ENCODE measurements around the gene GRID1. TPM values are rescaled to one million over a fixed set of nuclear protein-coding genes. Genes with fewer than 3 reads are reported as not detected.

The GRID1 gene
- total RNA-seq, 1 donor from 2014 or later: 0.75 TPM

- H3K4me3 ChIP-seq (ENCODE audit: insufficient read depth, low read depth, low read length): no peak overlapping the region
- H3K27ac Mint-ChIP-seq (ENCODE audit: unreplicated experiment): no peak overlapping the region
- TF ChIP-seq EZH2 (IDR thresholded peaks at IDR 0.05; ENCODE audit: insufficient read depth, low read length) (no peak), CTCF (IDR thresholded peaks at IDR 0.05; ENCODE audit: insufficient read depth, low read depth, low read length) (no peak)
- H3K27ac ChIP-seq (ENCODE audit: low read depth, low read length): no peak overlapping the region
- no peaks in the 10 kb centered on the region for H4K20me1 ChIP-seq (ENCODE audit: insufficient read depth, low read length)
- FAIRE-seq (no peak), DNase-seq (ENCODE audit: low read depth) (no peak)
- H3K36me3 ChIP-seq (ENCODE audit: insufficient read depth, low read length): no peaks in the 10 kb centered on the region
- H3K36me3 Mint-ChIP-seq (ENCODE audit: low read depth, unreplicated experiment): no peaks in the 10 kb centered on the region
- H3K4me3 Mint-ChIP-seq (ENCODE audit: unreplicated experiment): no peak overlapping the region
- H3K9me3 Mint-ChIP-seq (ENCODE audit: unreplicated experiment): peaks cover 3% of the 10 kb centered on the region
- H3K79me2 ChIP-seq (ENCODE audit: insufficient read depth, low read length): no peaks in the 10 kb centered on the region
- H3K27me3 Mint-ChIP-seq (ENCODE audit: low read depth, unreplicated experiment): peaks cover 18% of the 10 kb centered on the region
- H3K4me1 Mint-ChIP-seq (ENCODE audit: low read depth, unreplicated experiment): no peaks in the 10 kb centered on the region
- no peak overlapping the region for H3K4me2 ChIP-seq (ENCODE audit: low read length)
- no peaks in the 10 kb centered on the region for H3K27me3 ChIP-seq (ENCODE audit: insufficient read depth, low read length)
- no peaks in the 10 kb centered on the region for H3K4me1 ChIP-seq (ENCODE audit: insufficient read depth, low read length)
- H2AFZ ChIP-seq (ENCODE audit: low read depth, low read length): no peak overlapping the region
- H3K9ac ChIP-seq (ENCODE audit: low read length): no peak overlapping the region
- H3K9me3 ChIP-seq (ENCODE audit: insufficient read depth, low read depth, low read length): no peaks in the 10 kb centered on the region
Observed at GRCh38 chr10:86293396-86293791, 73.2 kb downstream of the GRID1 start.

GRCh38 chr10:86292462-86293395 lies 73.9 kb downstream of the GRID1 start:
- FAIRE-seq (no peak), DNase-seq (ENCODE audit: low read depth) (no peak)
- Mint-ChIP-seq H3K4me1 (ENCODE audit: low read depth, unreplicated experiment) (no peaks in the 10 kb centered on the region), H3K27ac (ENCODE audit: unreplicated experiment) (no peak overlapping the region), H3K9me3 (ENCODE audit: unreplicated experiment) (peaks cover 3% of the 10 kb centered on the region), H3K27me3 (ENCODE audit: low read depth, unreplicated experiment) (peaks cover 22% of the 10 kb centered on the region), H3K4me3 (ENCODE audit: unreplicated experiment) (no peak overlapping the region), H3K36me3 (ENCODE audit: low read depth, unreplicated experiment) (no peaks in the 10 kb centered on the region)
- Histone ChIP-seq H3K79me2 (ENCODE audit: insufficient read depth, low read length) (no peaks in the 10 kb centered on the region), H3K9me3 (ENCODE audit: insufficient read depth, low read depth, low read length) (no peaks in the 10 kb centered on the region), H4K20me1 (ENCODE audit: insufficient read depth, low read length) (no peaks in the 10 kb centered on the region), H3K27ac (ENCODE audit: low read depth, low read length) (no peak overlapping the region), H3K4me3 (ENCODE audit: insufficient read depth, low read depth, low read length) (no peak overlapping the region), H3K36me3 (ENCODE audit: insufficient read depth, low read length) (no peaks in the 10 kb centered on the region), H3K27me3 (ENCODE audit: insufficient read depth, low read length) (no peaks in the 10 kb centered on the region), H2AFZ (ENCODE audit: low read depth, low read length) (no peak overlapping the region), H3K4me1 (ENCODE audit: insufficient read depth, low read length) (no peaks in the 10 kb centered on the region), H3K4me2 (ENCODE audit: low read length) (no peak overlapping the region), H3K9ac (ENCODE audit: low read length) (no peak overlapping the region)
- no peak for TF ChIP-seq CTCF (IDR thresholded peaks at IDR 0.05; ENCODE audit: insufficient read depth, low read depth, low read length)
- TF ChIP-seq EZH2 (IDR thresholded peaks at IDR 0.05; ENCODE audit: insufficient read depth, low read length): no peak
